Adrenal gland (tissue), 5 donors: ENCODE data around the gene MYLK.

ENCODE experiments used
- POLR2A ChIP-seq, 2 donors: fragments of 450-650 bp; IDR thresholded peaks; one replicate each; pipeline ENCODE4 v1.6.1; 2017; ENCODE audit warnings: antibody characterized with exemption in 2 of 2, mild to moderate bottlenecking in 2 of 2, moderate library complexity in 1 of 2
- TF ChIP-seq, protein P1 (sequence below), 6 experiments: fragments of 450-650 bp in 4 of 6; fragments of 200-600 bp in 2 of 6; sonication (generic) in 1 of 6; IDR thresholded peaks; 1 replicate in 5 of 6; 2 replicates in 1 of 6; pipeline versions ENCODE4 v1.5.1 to v1.8.0; 2016 to 2021; ENCODE audit warnings: antibody characterized with exemption in 6 of 6, mild to moderate bottlenecking in 2 of 6, moderate library complexity in 1 of 6
- donor health status: DM: no; HTN: no; CAD: no.

DNA sequence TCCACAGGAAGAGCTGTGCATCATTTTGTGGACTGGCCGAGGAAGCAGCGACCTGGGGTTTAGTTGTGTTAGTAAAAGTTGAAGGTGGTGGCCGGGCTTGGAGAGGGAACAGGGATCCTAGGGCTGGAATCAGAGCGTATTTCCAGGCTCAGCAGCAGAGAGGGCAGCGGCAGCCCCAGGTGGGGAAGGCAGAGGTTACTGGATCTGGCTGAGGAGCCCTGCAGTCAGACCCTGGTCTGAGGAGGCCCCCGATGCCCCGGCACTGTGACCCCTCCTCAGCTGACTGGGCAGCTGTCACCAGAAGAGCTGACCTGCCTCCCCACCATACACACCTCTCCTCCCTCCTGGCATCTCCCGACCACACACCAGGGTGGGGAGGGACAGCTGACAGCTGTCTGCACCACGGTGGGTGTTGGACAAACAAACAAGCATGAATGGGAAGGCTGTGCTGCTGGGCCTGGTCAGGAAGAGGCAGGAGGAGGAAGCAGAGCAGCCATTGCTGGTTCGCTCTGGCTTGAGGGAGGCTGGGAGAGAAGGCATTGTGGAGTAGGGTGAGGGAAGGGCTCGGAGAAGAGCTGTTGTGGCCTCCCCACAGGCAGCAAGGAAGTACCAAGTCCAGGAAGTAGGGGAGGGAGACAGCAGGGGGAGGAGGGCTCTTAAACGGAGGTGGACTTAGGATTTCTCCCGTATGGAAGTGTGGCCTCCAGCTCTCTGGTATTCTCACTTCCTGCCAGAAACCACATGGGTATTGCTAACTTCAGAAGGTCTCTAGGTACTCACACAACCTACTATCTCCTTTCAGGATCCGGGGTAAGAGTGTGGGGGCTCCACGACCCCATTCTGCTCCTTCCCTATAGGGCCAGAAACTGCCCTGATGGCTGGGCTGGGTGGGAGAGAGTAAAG lies 249.7 kb downstream of the MYLK start:
- no peak for TF ChIP-seq POLR2A (IDR thresholded peaks at IDR 0.05)
- TF ChIP-seq, protein P1, sequence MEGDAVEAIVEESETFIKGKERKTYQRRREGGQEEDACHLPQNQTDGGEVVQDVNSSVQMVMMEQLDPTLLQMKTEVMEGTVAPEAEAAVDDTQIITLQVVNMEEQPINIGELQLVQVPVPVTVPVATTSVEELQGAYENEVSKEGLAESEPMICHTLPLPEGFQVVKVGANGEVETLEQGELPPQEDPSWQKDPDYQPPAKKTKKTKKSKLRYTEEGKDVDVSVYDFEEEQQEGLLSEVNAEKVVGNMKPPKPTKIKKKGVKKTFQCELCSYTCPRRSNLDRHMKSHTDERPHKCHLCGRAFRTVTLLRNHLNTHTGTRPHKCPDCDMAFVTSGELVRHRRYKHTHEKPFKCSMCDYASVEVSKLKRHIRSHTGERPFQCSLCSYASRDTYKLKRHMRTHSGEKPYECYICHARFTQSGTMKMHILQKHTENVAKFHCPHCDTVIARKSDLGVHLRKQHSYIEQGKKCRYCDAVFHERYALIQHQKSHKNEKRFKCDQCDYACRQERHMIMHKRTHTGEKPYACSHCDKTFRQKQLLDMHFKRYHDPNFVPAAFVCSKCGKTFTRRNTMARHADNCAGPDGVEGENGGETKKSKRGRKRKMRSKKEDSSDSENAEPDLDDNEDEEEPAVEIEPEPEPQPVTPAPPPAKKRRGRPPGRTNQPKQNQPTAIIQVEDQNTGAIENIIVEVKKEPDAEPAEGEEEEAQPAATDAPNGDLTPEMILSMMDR (IDR thresholded peaks at IDR 0.05) = no peak
